Calu3 (cell line): ENCODE results near the gene CD200R1L. TPM values are rescaled to one million over a fixed set of nuclear protein-coding genes. Genes with fewer than 3 reads are reported as not detected.
A peak's percentile ranks its signal among the peaks of the same experiment; 100 is the strongest.

Source experiments
- BruUV-seq: library from RNA; stranded (reverse); fragments of 400-500 nt; replicated peaks from 2 replicates; lab custom pipeline; 2021; lab: Mats Ljungman, UMichigan
- CTCF ChIA-PET: fragments of 300-600 bp; sonication (Branson Sonifier 250); formaldehyde crosslinking; loops from one replicate; lab custom pipeline; 2022; ENCODE audit warnings: antibody characterized with exemption; lab: Charles Lee
- DNase-seq: peaks from one replicate; pipeline ENCODE4 v3.0.0; 2022
- H3K27ac Mint-ChIP-seq: one replicate; pipeline ENCODE4 v1.8.0; 2022; ENCODE audit warnings: mixed read lengths; ENCODE audit not compliant: unreplicated experiment
- H3K27me3 Mint-ChIP-seq: one replicate; pipeline ENCODE4 v1.8.0; 2022; ENCODE audit warnings: mixed read lengths; ENCODE audit not compliant: unreplicated experiment
- H3K36me3 Mint-ChIP-seq: one replicate; pipeline ENCODE4 v1.8.0; 2022; ENCODE audit warnings: mild to moderate bottlenecking, moderate library complexity, mixed read lengths; ENCODE audit not compliant: insufficient read depth, unreplicated experiment
- H3K4me1 Mint-ChIP-seq: one replicate; pipeline ENCODE4 v1.8.0; 2022; ENCODE audit warnings: mild to moderate bottlenecking, low read depth, mixed read lengths; ENCODE audit not compliant: unreplicated experiment
- H3K4me3 Mint-ChIP-seq: one replicate; pipeline ENCODE4 v1.8.0; 2022; ENCODE audit warnings: mild to moderate bottlenecking, low read depth, moderate library complexity, mixed read lengths; ENCODE audit not compliant: unreplicated experiment
- H3K9me3 Mint-ChIP-seq: one replicate; pipeline ENCODE4 v1.8.0; 2022; ENCODE audit warnings: low read depth, mixed read lengths; ENCODE audit not compliant: unreplicated experiment
- intact Hi-C: fragments of 100-400 bp; cut with micrococcal nuclease; formaldehyde crosslinking; loops from one replicate; pipeline ENCODE4 v1.10.0; 2022; ENCODE audit not compliant: unreplicated experiment
- total RNA-seq: library from RNA; stranded (reverse); gene quantifications from 2 replicates; pipeline ENCODE4 v1.2.3, GENCODE V29; 2022
- TF ChIP-seq, protein P1 (sequence below): fragments of 200-600 bp; IDR thresholded peaks from one replicate; pipeline ENCODE4 v1.8.0; 2022; ENCODE audit warnings: antibody characterized with exemption; ENCODE audit not compliant: unreplicated experiment

CD200R1L gene
- total RNA-seq, 1 experiment from 2014 or later = not detected

DNA sequence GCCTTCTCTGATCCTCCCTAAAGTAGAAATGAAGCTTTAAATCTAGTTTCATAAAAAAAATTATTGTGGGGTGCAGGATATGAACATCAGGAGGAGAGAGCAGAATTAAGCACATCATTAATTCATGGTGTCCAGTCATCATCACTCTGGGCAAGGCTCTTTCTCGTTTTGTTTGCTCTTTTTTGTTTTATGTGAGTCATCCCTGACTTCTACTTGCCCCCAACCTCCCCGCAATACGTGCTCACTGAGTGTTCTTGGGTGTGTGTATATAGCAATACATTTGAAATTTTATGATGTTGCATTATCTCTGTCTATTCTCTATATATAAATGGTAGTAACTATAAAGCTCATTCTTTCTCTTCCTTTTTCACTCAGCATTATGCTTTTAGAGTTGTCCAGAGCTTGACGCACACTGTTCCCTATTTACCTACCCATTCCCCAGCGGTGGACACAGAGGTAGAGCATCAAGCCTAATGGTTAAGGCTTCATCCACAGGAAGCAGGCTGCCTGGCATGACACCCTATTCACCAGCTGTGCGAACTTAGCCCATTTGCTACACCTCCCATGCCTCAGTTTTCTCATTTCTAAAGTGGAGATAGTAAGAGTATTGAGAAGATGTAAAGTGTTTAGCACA lies 72.3 kb downstream of the CD200R1L start:
- CTCF ChIA-PET = interaction anchor here (0.6 to 1.5 kb wide), 3 partner anchors 27 to 92 kb away, joined by 3 to 9 read pairs (median 5); no protein-coding TSS in a partner anchor
- TF ChIP-seq, protein P1, sequence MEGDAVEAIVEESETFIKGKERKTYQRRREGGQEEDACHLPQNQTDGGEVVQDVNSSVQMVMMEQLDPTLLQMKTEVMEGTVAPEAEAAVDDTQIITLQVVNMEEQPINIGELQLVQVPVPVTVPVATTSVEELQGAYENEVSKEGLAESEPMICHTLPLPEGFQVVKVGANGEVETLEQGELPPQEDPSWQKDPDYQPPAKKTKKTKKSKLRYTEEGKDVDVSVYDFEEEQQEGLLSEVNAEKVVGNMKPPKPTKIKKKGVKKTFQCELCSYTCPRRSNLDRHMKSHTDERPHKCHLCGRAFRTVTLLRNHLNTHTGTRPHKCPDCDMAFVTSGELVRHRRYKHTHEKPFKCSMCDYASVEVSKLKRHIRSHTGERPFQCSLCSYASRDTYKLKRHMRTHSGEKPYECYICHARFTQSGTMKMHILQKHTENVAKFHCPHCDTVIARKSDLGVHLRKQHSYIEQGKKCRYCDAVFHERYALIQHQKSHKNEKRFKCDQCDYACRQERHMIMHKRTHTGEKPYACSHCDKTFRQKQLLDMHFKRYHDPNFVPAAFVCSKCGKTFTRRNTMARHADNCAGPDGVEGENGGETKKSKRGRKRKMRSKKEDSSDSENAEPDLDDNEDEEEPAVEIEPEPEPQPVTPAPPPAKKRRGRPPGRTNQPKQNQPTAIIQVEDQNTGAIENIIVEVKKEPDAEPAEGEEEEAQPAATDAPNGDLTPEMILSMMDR = no peak
- Mint-ChIP-seq H3K4me1 (peaks cover 29% of the 10 kb centered on the region), H3K36me3 (peaks cover 16% of the 10 kb centered on the region), H3K27ac (peak overlapping the region; percentile 90), H3K27me3 (no peaks in the 10 kb centered on the region), H3K9me3 (no peaks in the 10 kb centered on the region), H3K4me3 (peak overlapping the region; percentile 20)
- intact Hi-C loops = loop anchor here (5.0 kb wide), 1 partner anchor 42 kb away; no protein-coding TSS in a partner anchor
- peak; percentile 42 for DNase-seq
- BruUV-seq = no TSS peak

DNA sequence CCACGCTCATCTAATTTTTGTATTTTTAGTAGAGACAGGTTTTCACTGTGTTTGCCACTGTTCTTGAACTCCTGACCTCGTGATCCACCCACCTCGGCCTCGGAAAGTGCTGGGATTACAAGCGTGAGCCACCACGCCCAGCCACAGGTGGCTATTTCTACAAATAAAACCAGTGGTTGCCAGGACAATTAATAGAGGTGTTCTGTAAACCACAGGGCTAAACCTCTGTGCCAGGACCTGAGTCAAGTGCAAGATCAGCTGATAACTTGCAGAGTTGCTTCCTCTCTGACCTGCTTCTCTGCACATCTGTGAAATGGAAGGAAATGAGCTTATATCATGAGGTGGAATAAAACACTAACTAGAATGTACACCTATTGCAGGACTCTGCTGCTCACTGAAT lies 72.8 kb downstream of the CD200R1L start:
- peak overlapping the region; percentile 20 for H3K4me3 Mint-ChIP-seq
- CTCF ChIA-PET = interaction anchor here (0.6 to 1.5 kb wide), 3 partner anchors 27 to 92 kb away, joined by 3 to 9 read pairs (median 5); no protein-coding TSS in a partner anchor
- no peaks in the 10 kb centered on the region for H3K9me3 Mint-ChIP-seq
- TF ChIP-seq, protein P1 = no peak
- intact Hi-C loops = loop anchor here (5.0 kb wide), 1 partner anchor 42 kb away; no protein-coding TSS in a partner anchor
- no TSS peak for BruUV-seq
- no peaks in the 10 kb centered on the region for H3K27me3 Mint-ChIP-seq
- DNase-seq = peak; percentile 73
- H3K4me1 Mint-ChIP-seq = peaks cover 29% of the 10 kb centered on the region
- peaks cover 16% of the 10 kb centered on the region for H3K36me3 Mint-ChIP-seq
- H3K27ac Mint-ChIP-seq = peak overlapping the region; percentile 90

DNA sequence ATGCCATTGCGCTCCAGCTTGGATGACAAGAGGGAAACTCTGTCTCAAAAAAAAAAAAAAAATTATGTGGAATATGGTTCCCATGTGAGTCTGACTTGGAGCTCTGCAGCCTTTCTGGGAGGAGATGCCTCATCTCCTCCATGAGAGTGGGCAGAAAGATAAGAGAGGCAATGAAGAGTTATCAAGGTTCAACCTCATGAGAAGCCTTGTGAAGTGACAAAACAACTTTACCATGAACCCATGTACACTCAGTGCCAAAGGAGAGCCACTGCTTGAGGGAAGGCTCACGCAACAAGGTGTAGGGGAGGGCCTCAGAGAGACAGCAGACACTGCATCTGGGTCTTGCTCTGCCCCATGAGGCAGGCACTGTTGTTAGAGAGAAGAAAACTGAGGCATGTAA lies 75.7 kb downstream of the CD200R1L start:
- peaks cover 29% of the 10 kb centered on the region for H3K4me1 Mint-ChIP-seq
- no peak for DNase-seq
- H3K27me3 Mint-ChIP-seq = no peaks in the 10 kb centered on the region
- no peak overlapping the region for H3K4me3 Mint-ChIP-seq
- intact Hi-C loops = loop anchor here (5.0 kb wide), 1 partner anchor 39 kb away; no protein-coding TSS in a partner anchor
- H3K36me3 Mint-ChIP-seq = peaks cover 5% of the 10 kb centered on the region
- no TSS peak for BruUV-seq
- CTCF ChIA-PET = no interaction called here
- H3K9me3 Mint-ChIP-seq = no peaks in the 10 kb centered on the region
- TF ChIP-seq, protein P1 = no peak
- no peak overlapping the region for H3K27ac Mint-ChIP-seq

DNA sequence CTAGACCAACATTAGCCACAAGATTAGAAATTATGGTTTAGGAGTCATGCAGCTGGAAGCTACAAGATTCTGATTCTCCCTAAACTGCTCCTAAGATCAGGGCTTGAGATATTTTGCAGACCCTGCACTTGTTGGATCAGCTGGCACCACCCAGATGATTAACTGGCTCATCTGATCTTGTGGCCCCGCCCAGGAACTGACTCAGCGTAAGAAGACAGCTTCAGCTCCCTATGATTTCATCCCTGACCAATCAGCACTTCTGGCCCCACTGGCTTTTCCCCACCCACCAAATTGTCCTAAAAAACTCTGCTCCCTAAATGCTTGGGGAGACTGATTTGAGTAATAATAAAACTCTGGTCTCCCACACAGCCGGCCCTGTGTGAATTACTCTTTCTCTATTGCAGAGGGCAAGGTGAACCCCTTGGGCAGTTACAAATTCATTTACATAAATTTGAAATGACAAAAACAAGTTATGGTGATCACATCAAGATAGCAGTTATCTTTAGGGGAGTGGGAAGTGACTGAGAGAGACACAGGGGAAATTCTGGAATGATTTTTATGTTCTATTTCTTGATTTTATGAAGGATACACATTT lies 76.5 kb downstream of the CD200R1L start:
- TF ChIP-seq, protein P1 = no peak
- no peak overlapping the region for H3K27ac Mint-ChIP-seq
- peaks cover 28% of the 10 kb centered on the region for H3K4me1 Mint-ChIP-seq
- intact Hi-C loops = loop anchor here (5.0 kb wide), 1 partner anchor 38 kb away; no protein-coding TSS in a partner anchor
- H3K4me3 Mint-ChIP-seq = no peak overlapping the region
- H3K27me3 Mint-ChIP-seq = no peaks in the 10 kb centered on the region
- CTCF ChIA-PET = no interaction called here
- no TSS peak for BruUV-seq
- peak; percentile 17 for DNase-seq
- H3K9me3 Mint-ChIP-seq = no peaks in the 10 kb centered on the region
- peaks cover 5% of the 10 kb centered on the region for H3K36me3 Mint-ChIP-seq
